GM12878 (cell line): ENCODE measurements around the gene KDM8. TPM values are rescaled to one million over a fixed set of nuclear protein-coding genes. Genes with fewer than 3 reads are reported as not detected.
"Not testable (repeated sequence)": the region's sequence is repeated elsewhere in the genome, so short reads cannot be mapped to it uniquely, and the experiment has no call there.

ENCODE experiments used
- ATAC-seq: fragments of 200-7000 bp; cut with Tn5 transposase; 3 replicates; pipeline ENCODE4 v1.9.1; 2020; ENCODE audit warnings: mild to moderate bottlenecking, moderate library complexity
- BruUV-seq: library from RNA; stranded (reverse); fragments of 400-500 nt; replicated peaks from 2 replicates; lab custom pipeline; 2021; lab: Mats Ljungman, UMichigan
- CTCF ChIA-PET: fragments of 300-600 bp; sonication (Branson Sonifier 250); formaldehyde crosslinking; extraction: SDS; loops from one replicate; lab custom pipeline; 2021; ENCODE audit warnings: inconsistent platforms; lab: Yijun Ruan, JAX
- POLR2A ChIA-PET: fragments of 350-600 bp; formaldehyde crosslinking; extraction: SDS; loops from one replicate; lab custom pipeline; 2021; ENCODE audit warnings: inconsistent platforms; lab: Charles Lee
- RAD21 ChIA-PET: fragments of 300-600 bp; sonication (Branson Sonifier 250); formaldehyde crosslinking; loops from one replicate; lab custom pipeline; 2023; ENCODE audit warnings: antibody characterized with exemption; ENCODE audit not compliant: unreplicated experiment; lab: Charles Lee
- SMC1A ChIA-PET: fragments of 300-600 bp; sonication (Branson Sonifier 250); formaldehyde crosslinking; loops from one replicate; lab custom pipeline; 2023; ENCODE audit not compliant: unreplicated experiment, uncharacterized antibody; lab: Charles Lee
- DNase-seq: peaks from one replicate; pipeline ENCODE4 v3.0.0-alpha.2; 2011; ENCODE audit warnings: low read depth, low spot score
- FAIRE-seq: peaks from 3 replicates; lab custom pipeline; 2011; peaks lifted over from hg19 to GRCh38; lab: Jason Lieb, UNC
- H2AFZ ChIP-seq: 2 replicates; pipeline ENCODE4 v1.6.0; 2011; ENCODE audit warnings: low read depth, low read length, control low read depth; ENCODE audit not compliant: control insufficient read depth
- H3K27ac ChIP-seq: 2 replicates; pipeline ENCODE4 v1.5.1; 2011; ENCODE audit warnings: control low read depth; ENCODE audit not compliant: control insufficient read depth, insufficient read depth
- H3K27me3 ChIP-seq, 2 experiments: replicated peaks in 1 of 2; 2 replicates each; pipeline versions ENCODE4 v1.6.0 to v1.6.1; 2011; ENCODE audit warnings: low read length in 1 of 2; ENCODE audit not compliant: control insufficient read depth in 2 of 2, insufficient read depth in 2 of 2
- H3K36me3 ChIP-seq, 2 experiments: 2 replicates each; pipeline ENCODE4 v1.5.1; 2011; ENCODE audit warnings: low read length in 1 of 2; ENCODE audit not compliant: control insufficient read depth in 2 of 2, insufficient read depth in 2 of 2
- H3K4me1 ChIP-seq: 2 replicates; pipeline ENCODE4 v1.6.1; 2011; ENCODE audit warnings: mild to moderate bottlenecking, low read length, moderate library complexity, mixed read lengths; ENCODE audit not compliant: control insufficient read depth, insufficient read depth
- H3K4me2 ChIP-seq: 2 replicates; pipeline ENCODE4 v1.6.0; 2011; ENCODE audit warnings: control low read depth; ENCODE audit not compliant: control insufficient read depth, insufficient read depth
- H3K4me3 ChIP-seq: fragments of 200-600 bp; sonication (generic); 2 replicates; pipeline ENCODE4 v1.5.1; 2016
- H3K79me2 ChIP-seq: 2 replicates; pipeline ENCODE4 v1.6.0; 2011; ENCODE audit warnings: low read length; ENCODE audit not compliant: control insufficient read depth, insufficient read depth
- H3K9ac ChIP-seq: 2 replicates; pipeline ENCODE4 v1.8.0; 2011; ENCODE audit warnings: low read length, control low read depth, mixed read lengths; ENCODE audit not compliant: control insufficient read depth, insufficient read depth
- H3K9me3 ChIP-seq: replicated peaks from 3 replicates; pipeline ENCODE4 v1.5.1; 2011; ENCODE audit warnings: mild to moderate bottlenecking, low read length; ENCODE audit not compliant: control insufficient read depth, insufficient read depth
- H4K20me1 ChIP-seq: 2 replicates; pipeline ENCODE4 v1.6.0; 2011; ENCODE audit not compliant: control insufficient read depth, insufficient read depth
- ATF7 ChIP-seq: fragments of 450-650 bp; IDR thresholded peaks from 2 replicates; pipeline ENCODE4 v1.6.1; 2016; ENCODE audit warnings: low read depth, mild to moderate bottlenecking
- DPF2 ChIP-seq: fragments of 450-650 bp; IDR thresholded peaks from 2 replicates; pipeline ENCODE4 v1.6.1; 2017; ENCODE audit warnings: mild to moderate bottlenecking
- EP300 ChIP-seq, 2 experiments: fragments of 150-350 bp in 1 of 2; IDR thresholded peaks; 2 replicates each; pipeline ENCODE4 v1.6.1; 2011 to 2012; ENCODE audit warnings: low read depth in 2 of 2, low read length in 2 of 2, borderline replicate concordance in 1 of 2, improper control_type of control experiment in 1 of 2, inconsistent platforms in 1 of 2; ENCODE audit not compliant: control insufficient read depth in 1 of 2
- GATAD2B ChIP-seq: fragments of 450-650 bp; conservative IDR thresholded peaks from 2 replicates; pipeline ENCODE4 v1.6.1; 2017; ENCODE audit warnings: low read depth, mild to moderate bottlenecking, moderate library complexity
- IKZF1 ChIP-seq: fragments of 450-650 bp; conservative IDR thresholded peaks from 2 replicates; pipeline ENCODE4 v1.6.1; 2017; ENCODE audit warnings: antibody characterized with exemption, mild to moderate bottlenecking
- MLLT1 ChIP-seq: fragments of 450-650 bp; IDR thresholded peaks from 2 replicates; pipeline ENCODE4 v1.6.1; 2016; ENCODE audit warnings: mild to moderate bottlenecking
- NBN ChIP-seq: fragments of 450-650 bp; IDR thresholded peaks from 2 replicates; pipeline ENCODE4 v1.6.1; 2016
- NR2F1 ChIP-seq: fragments of 450-650 bp; conservative IDR thresholded peaks from 2 replicates; pipeline ENCODE4 v1.6.1; 2017; ENCODE audit warnings: mild to moderate bottlenecking
- PKNOX1 ChIP-seq: fragments of 450-650 bp; IDR thresholded peaks from 2 replicates; pipeline ENCODE4 v1.6.1; 2016; ENCODE audit warnings: mild to moderate bottlenecking
- POU2F2 ChIP-seq: IDR thresholded peaks from 3 replicates; pipeline ENCODE4 v1.6.1; 2011; ENCODE audit warnings: low read depth, mild to moderate bottlenecking, low read length, borderline replicate concordance
- RELB ChIP-seq: fragments of 450-650 bp; IDR thresholded peaks from 2 replicates; pipeline ENCODE4 v1.6.1; 2017; ENCODE audit warnings: low read depth, mild to moderate bottlenecking, moderate library complexity
- SMARCA5 ChIP-seq: fragments of 450-650 bp; IDR thresholded peaks from 2 replicates; pipeline ENCODE4 v1.6.1; 2017; ENCODE audit warnings: mild to moderate bottlenecking
- SPI1 ChIP-seq: IDR thresholded peaks from 2 replicates; pipeline ENCODE4 v1.6.1; 2011; ENCODE audit warnings: low read depth, mild to moderate bottlenecking, low read length, moderate library complexity, borderline replicate concordance; ENCODE audit not compliant: insufficient read depth
- ZNF384 ChIP-seq: IDR thresholded peaks from 2 replicates; pipeline ENCODE4 v1.6.1; 2012; ENCODE audit warnings: low read depth, mild to moderate bottlenecking, low read length, improper control_type of control experiment, borderline replicate concordance
- ZNF687 ChIP-seq: fragments of 450-650 bp; IDR thresholded peaks from 2 replicates; pipeline ENCODE4 v1.6.1; 2017; ENCODE audit warnings: mild to moderate bottlenecking, moderate library complexity
- WGBS: methylation state at CpG from one replicate; pipeline ENCODE4 v1.1.6; 2016; ENCODE audit warnings: low lambda C conversion rate; ENCODE audit not compliant: insufficient replicate concordance, insufficient coverage; ENCODE audit errors: missing lambda C conversion rate; 5-methylcytosine and 5-hydroxymethylcytosine counted together
- in situ Hi-C: fragments of 300-500 bp; cut with MboI; formaldehyde crosslinking; loops from 9 replicates; pipeline ENCODE4 v1.14.3; 2018; ENCODE audit warnings: mixed read lengths
- intact Hi-C: fragments of 100-400 bp; cut with micrococcal nuclease; formaldehyde crosslinking; loops from one replicate; pipeline ENCODE4 v1.14.2; 2022; ENCODE audit not compliant: unreplicated experiment
- polyA plus RNA-seq, 11 experiments: library from polyadenylated mRNA; depleted of rRNA in 4 of 11; unstranded in 6 of 11; stranded (reverse) in 5 of 11; fragments of >200 nt; fragmentation: Nextera tagmentation in 4 of 11; fragmentation: Illumina TruSeq in 1 of 11; extraction: Ambion mirVana in 4 of 11; extraction: Trizol in 1 of 11; gene quantifications; 1 replicate in 1 of 11; 2 replicates in 10 of 11; pipeline versions ENCODE4 v1.2.1 to v1.2.3, GENCODE V29; 2011 to 2016; ENCODE audit warnings: inconsistent platforms in 2 of 11, missing spikeins in 2 of 11, low read depth in 1 of 11
- total RNA-seq, 4 experiments: library from RNA; depleted of rRNA in 3 of 4; stranded (reverse); fragments of >200 nt in 3 of 4; fragmentation: Illumina TruSeq in 1 of 4; extraction: Trizol in 1 of 4; gene quantifications; 2 replicates each; pipeline versions ENCODE4 v1.2.1 to v1.2.3, GENCODE V29; 2013 to 2021

Gene KDM8
- total and polyA plus RNA-seq, 10 of the 15 experiments (the other 5 are each of a cell fraction or from before 2014, with no cell fraction given) = 0.79 to 8.9 (median 5.8) TPM

- ChIA-PET POLR2A (interaction anchor here (0.7 to 2.3 kb wide), 6 partner anchors 9 to 145 kb away, joined by 3 to 10 read pairs (median 4); no protein-coding TSS in a partner anchor), CTCF (interaction anchor here (1.0 to 7.2 kb wide), 5 partner anchors 11 to 83 kb away, joined by 3 to 42 read pairs (median 4); no protein-coding TSS in a partner anchor), RAD21 (interaction anchor here (0.9 to 3.3 kb wide), 8 partner anchors 8 to 104 kb away, joined by 3 to 23 read pairs (median 6); partner anchors contain the start of gene KDM8), SMC1A (interaction anchor here (0.8 to 2.1 kb wide), 10 partner anchors 8 to 105 kb away, joined by 3 to 11 read pairs (median 5); no protein-coding TSS in a partner anchor)
- H3K27me3 ChIP-seq, BruUV-seq, H4K20me1 ChIP-seq, H3K27ac ChIP-seq, H3K9me3 ChIP-seq, H3K4me1 ChIP-seq, H3K9ac ChIP-seq, intact Hi-C loops, H3K36me3 ChIP-seq, H2AFZ ChIP-seq, in situ Hi-C loops, H3K79me2 ChIP-seq, FAIRE-seq, DNase-seq: not testable (repeated sequence)
- peak; percentile 51 for ATAC-seq
- WGBS = 100% methylated on average over 2 of the region's 2 CpGs
- H3K4me2 ChIP-seq = peak overlapping the region; percentile 25; the same call in 1 of the 2 replicates
- peak overlapping the region; percentile 24; the same call in 1 of the 2 replicates for H3K4me3 ChIP-seq
- TF ChIP-seq IKZF1 (peak; percentile 84), ATF7 (peak; percentile 74), DPF2 (peak; percentile 84), NBN (peak; percentile 86), EP300 (IDR thresholded peaks at IDR 0.05; ENCODE audit: borderline replicate concordance in 1 of 2, control insufficient read depth in 1 of 2, low read depth in 2 of 2, low read length in 2 of 2) (peak in 1 of 2 experiments; percentile 16; a peak in 1 of 4 replicates), MLLT1 (peak; percentile 45; the same call in 1 of the 2 replicates), ZNF384 (peak; percentile 60; the same call in 1 of the 2 replicates), PKNOX1 (peak; percentile 81), GATAD2B (peak; percentile 52; the same call in 1 of the 2 replicates), ZNF687 (peak; percentile 80), POU2F2 (peak; percentile 49; the same call in 1 of the 3 replicates), SMARCA5 (peak; percentile 97), RELB (peak; percentile 72), NR2F1 (peak; percentile 78), SPI1 (peak; percentile 4; the same call in 1 of the 2 replicates)
Measured at GRCh38 chr16:27262904-27263423, 59.6 kb downstream of the KDM8 start.
